ENCODE measurements around the gene AGAP3.

DNA sequence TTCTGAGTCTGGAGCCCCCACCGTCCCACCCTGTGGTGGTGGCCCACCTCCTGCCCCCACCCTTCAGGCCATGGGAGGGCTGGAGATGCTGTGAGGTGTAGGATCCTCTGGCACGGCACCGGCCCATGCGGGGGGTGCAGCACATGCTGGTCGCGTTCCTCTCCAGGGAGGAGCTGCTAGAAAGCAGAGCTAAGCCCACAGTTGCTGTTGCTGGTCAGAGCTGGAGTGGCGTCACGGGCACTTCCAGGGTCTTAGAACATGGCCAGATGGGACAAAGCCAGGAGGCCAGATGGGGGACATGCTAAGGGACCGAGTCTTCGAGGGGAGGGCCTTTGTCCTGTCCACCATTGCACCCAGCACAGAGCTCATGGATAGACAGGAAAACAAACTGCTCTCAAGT lies 21.6 kb downstream of the AGAP3 start:
- TF ChIP-seq POLR2AphosphoS5 (IDR thresholded peaks at IDR 0.05), result no peak
- TF ChIP-seq, protein P1, sequence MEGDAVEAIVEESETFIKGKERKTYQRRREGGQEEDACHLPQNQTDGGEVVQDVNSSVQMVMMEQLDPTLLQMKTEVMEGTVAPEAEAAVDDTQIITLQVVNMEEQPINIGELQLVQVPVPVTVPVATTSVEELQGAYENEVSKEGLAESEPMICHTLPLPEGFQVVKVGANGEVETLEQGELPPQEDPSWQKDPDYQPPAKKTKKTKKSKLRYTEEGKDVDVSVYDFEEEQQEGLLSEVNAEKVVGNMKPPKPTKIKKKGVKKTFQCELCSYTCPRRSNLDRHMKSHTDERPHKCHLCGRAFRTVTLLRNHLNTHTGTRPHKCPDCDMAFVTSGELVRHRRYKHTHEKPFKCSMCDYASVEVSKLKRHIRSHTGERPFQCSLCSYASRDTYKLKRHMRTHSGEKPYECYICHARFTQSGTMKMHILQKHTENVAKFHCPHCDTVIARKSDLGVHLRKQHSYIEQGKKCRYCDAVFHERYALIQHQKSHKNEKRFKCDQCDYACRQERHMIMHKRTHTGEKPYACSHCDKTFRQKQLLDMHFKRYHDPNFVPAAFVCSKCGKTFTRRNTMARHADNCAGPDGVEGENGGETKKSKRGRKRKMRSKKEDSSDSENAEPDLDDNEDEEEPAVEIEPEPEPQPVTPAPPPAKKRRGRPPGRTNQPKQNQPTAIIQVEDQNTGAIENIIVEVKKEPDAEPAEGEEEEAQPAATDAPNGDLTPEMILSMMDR (IDR thresholded peaks at IDR 0.05), result no peak
- no peak for TF ChIP-seq POLR2A (IDR thresholded peaks at IDR 0.05)
- TF ChIP-seq EP300 (IDR thresholded peaks at IDR 0.05), result no peak
